Esophagus muscularis mucosa (tissue), 4 donors: Measurements from ENCODE around the gene DGLUCY. TPM values are rescaled to one million over a fixed set of nuclear protein-coding genes. Genes with fewer than 3 reads are reported as not detected.

ENCODE experiments used
- DNase-seq: peaks from one replicate; pipeline ENCODE4 v3.0.0-alpha.2; 2017; ENCODE audit errors: extremely low spot score
- H3K27ac ChIP-seq, 4 donors: fragments of 200-600 bp; sonication (generic); replicated peaks in 1 of 4; 1 replicate in 3 of 4; 2 replicates in 1 of 4; pipeline ENCODE4 v1.5.1; 2016 to 2019; ENCODE audit warnings: mild to moderate bottlenecking in 1 of 4
- H3K27me3 ChIP-seq, 4 donors: fragments of 200-600 bp; sonication (generic); one replicate each; pipeline versions ENCODE4 v1.5.1 to v1.6.0; 2016 to 2019
- H3K36me3 ChIP-seq, 4 donors: fragments of 200-600 bp; sonication (generic); one replicate each; pipeline ENCODE4 v1.5.1; 2016 to 2019
- H3K4me1 ChIP-seq, 4 donors: fragments of 200-600 bp; sonication (generic); one replicate each; pipeline ENCODE4 v1.5.1; 2016 to 2019
- H3K4me3 ChIP-seq, 4 donors: fragments of 200-600 bp; sonication (generic); 1 replicate in 2 of 4; 2 replicates in 2 of 4; pipeline ENCODE4 v1.5.1; 2016 to 2019; ENCODE audit warnings: mild to moderate bottlenecking in 4 of 4, moderate library complexity in 1 of 4
- H3K9me3 ChIP-seq, 4 donors: fragments of 200-600 bp; sonication (generic); 1 replicate in 3 of 4; 2 replicates in 1 of 4; pipeline ENCODE4 v1.5.1; 2016 to 2019
- EP300 ChIP-seq: sonication (generic); formaldehyde crosslinking; IDR thresholded peaks from one replicate; pipeline ENCODE4 v1.6.1; 2017; ENCODE audit warnings: antibody characterized with exemption
- POLR2A ChIP-seq: fragments of 450-650 bp; IDR thresholded peaks from one replicate; pipeline ENCODE4 v1.6.1; 2017; ENCODE audit warnings: antibody characterized with exemption, moderate library complexity, mild to moderate bottlenecking, low read depth
- POLR2AphosphoS5 ChIP-seq, 2 donors: sonication (generic); formaldehyde crosslinking; IDR thresholded peaks; one replicate each; pipeline ENCODE4 v1.6.1; 2017; ENCODE audit warnings: antibody characterized with exemption in 2 of 2
- WGBS: methylation state at CpG from one replicate; pipeline ENCODE4 v1.1.5; 2018; 5-methylcytosine and 5-hydroxymethylcytosine counted together
- intact Hi-C: fragments of 100-400 bp; cut with DNase I; formaldehyde crosslinking; loops from one replicate; pipeline ENCODE4 v1.15.1; 2023
- total RNA-seq, 4 donors: library from RNA; depleted of rRNA; stranded (reverse); fragments of >200 nt; gene quantifications; one replicate each; pipeline versions ENCODE4 v1.1.0 to v1.2.1, GENCODE V29; 2016
- TF ChIP-seq, protein P1 (sequence below), 3 experiments: fragments of 200-600 bp in 2 of 3; fragments of 450-650 bp in 1 of 3; sonication (generic) in 2 of 3; IDR thresholded peaks; one replicate each; pipeline ENCODE4 v1.5.1; 2017 to 2019; ENCODE audit warnings: antibody characterized with exemption in 3 of 3, mild to moderate bottlenecking in 2 of 3, moderate library complexity in 1 of 3

Gene DGLUCY
- total RNA-seq, 4 donors from 2014 or later = 47.2 to 88.2 (median 66.5) TPM

DNA sequence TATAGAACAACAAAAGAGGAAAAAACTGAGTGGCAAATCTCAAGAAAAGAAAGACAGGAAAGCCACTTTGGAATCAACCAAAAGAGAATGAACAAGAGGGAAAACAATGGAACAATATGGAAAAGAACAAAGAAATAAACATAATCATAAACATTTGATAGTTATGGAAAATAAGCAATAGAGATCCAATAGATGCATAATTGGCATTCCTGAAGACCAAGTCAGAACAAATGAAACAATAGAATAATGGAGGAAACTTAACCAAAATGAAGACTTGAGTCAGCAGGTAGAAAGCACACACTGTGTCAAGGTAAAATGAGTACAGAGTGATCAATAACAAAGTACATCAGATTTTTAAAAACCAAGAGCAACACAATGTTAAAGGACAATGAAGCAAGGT, 43.3 kb upstream of the DGLUCY start:
- H3K9me3 ChIP-seq = no peaks in the 10 kb centered on the region
- no peaks in the 10 kb centered on the region for H3K27me3 ChIP-seq
- peaks cover 1 to 9% (median 6%) of the 10 kb centered on the region in 4 donors for H3K4me1 ChIP-seq
- H3K27ac ChIP-seq = no peak overlapping the region
- no peak overlapping the region for H3K4me3 ChIP-seq
- no peak for DNase-seq
- intact Hi-C loops = no loop called here
- H3K36me3 ChIP-seq = no peaks in the 10 kb centered on the region
- no peak for TF ChIP-seq POLR2AphosphoS5 (IDR thresholded peaks at IDR 0.05)
- no peak for TF ChIP-seq EP300
- TF ChIP-seq, protein P1, sequence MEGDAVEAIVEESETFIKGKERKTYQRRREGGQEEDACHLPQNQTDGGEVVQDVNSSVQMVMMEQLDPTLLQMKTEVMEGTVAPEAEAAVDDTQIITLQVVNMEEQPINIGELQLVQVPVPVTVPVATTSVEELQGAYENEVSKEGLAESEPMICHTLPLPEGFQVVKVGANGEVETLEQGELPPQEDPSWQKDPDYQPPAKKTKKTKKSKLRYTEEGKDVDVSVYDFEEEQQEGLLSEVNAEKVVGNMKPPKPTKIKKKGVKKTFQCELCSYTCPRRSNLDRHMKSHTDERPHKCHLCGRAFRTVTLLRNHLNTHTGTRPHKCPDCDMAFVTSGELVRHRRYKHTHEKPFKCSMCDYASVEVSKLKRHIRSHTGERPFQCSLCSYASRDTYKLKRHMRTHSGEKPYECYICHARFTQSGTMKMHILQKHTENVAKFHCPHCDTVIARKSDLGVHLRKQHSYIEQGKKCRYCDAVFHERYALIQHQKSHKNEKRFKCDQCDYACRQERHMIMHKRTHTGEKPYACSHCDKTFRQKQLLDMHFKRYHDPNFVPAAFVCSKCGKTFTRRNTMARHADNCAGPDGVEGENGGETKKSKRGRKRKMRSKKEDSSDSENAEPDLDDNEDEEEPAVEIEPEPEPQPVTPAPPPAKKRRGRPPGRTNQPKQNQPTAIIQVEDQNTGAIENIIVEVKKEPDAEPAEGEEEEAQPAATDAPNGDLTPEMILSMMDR (IDR thresholded peaks at IDR 0.05) = no peak
- no peak for TF ChIP-seq POLR2A

DNA sequence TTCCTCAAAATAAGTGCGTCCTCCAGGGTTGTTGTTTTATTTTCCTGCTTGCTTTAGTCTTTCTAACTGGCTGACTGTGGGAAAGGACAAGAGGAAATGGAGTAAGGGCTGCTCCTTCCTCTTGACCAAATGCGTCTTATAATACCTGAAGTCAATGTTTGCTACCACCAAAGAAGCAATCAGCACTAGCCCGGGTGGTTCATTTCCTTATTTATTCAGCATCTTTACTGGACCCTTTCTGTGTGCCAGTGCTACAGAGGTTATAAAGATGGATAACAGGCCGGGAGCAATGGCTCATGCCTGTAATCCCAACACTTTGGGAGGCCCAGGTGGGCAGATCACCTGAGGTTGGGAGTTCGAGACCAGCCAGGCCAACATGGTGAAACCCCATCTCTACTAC, 38.3 kb upstream of the DGLUCY start:
- H3K27me3 ChIP-seq = no peaks in the 10 kb centered on the region
- intact Hi-C loops = no loop called here
- TF ChIP-seq, protein P1 (IDR thresholded peaks at IDR 0.05) = no peak
- TF ChIP-seq POLR2A (no peak), POLR2AphosphoS5 (IDR thresholded peaks at IDR 0.05) (no peak), EP300 (no peak)

DNA sequence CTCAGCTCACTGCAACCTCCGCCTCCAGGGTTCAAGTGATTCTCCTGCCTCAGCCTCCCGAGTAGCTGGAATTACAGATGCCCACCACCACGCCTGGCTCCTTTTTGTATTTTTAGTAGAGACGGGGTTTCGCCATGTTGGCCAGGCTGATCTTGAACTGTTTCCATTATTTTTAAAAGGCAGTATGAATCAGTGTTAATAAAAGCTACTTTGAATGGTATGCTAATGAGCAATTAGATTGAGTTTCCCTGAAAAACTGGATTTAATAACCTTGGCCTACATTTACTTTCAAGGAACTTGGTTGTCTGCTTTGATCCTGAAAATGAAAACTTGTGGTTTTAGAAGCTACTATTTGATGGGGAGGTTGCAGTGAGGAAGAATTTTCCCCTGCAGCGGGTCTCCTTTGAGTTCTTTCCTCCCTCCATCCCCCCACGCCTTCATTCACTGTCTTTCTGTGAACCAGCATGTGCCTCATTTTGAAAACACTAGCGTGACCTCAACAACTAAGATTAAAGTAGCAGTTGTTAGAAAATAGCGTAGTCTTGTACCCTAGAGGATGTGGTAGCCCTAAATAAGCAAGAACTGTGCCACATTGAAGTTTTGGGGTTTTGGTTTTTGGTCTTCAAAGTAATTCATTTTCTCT, 35.7 kb upstream of the DGLUCY start:
- H3K27me3 ChIP-seq = no peaks in the 10 kb centered on the region
- no peak overlapping the region for H3K27ac ChIP-seq
- intact Hi-C loops = no loop called here
- no peak for TF ChIP-seq EP300
- TF ChIP-seq, protein P1 (IDR thresholded peaks at IDR 0.05) = no peak
- no peak for TF ChIP-seq POLR2AphosphoS5 (IDR thresholded peaks at IDR 0.05)
- TF ChIP-seq POLR2A = no peak
- no peaks in the 10 kb centered on the region for H3K4me1 ChIP-seq
- WGBS = 92% methylated on average over 9 of the region's 9 CpGs
- no peak overlapping the region for H3K4me3 ChIP-seq
- DNase-seq = no peak
- no peaks in the 10 kb centered on the region for H3K9me3 ChIP-seq
- H3K36me3 ChIP-seq = no peaks in the 10 kb centered on the region

More for the DNA sequence above, 38.3 kb upstream of the DGLUCY start:
- no peak for DNase-seq
- Histone ChIP-seq H3K27ac (no peak overlapping the region), H3K4me3 (no peak overlapping the region), H3K4me1 (no peaks in the 10 kb centered on the region), H3K36me3 (no peaks in the 10 kb centered on the region), H3K9me3 (no peaks in the 10 kb centered on the region)
- 94% methylated on average over 5 of the region's 5 CpGs for WGBS

DNA sequence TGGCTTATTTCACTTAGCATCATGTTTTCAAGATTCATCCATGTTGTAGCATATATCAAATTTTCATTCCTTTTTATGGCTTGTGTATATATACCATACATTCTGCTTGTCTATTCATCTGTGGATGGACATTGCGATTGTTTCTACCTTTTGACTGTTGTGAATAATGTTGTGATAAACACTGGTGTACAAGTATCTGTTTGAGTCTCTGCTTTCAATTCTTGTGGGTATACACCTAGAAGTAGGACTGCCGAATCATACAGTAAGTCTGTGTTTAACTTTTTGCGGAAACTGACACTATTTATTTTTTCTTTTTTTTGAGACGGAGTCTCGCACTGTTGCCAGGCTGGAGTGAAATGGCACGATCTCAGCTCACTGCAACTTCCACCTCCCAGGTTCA, 33.8 kb upstream of the DGLUCY start:
- no peaks in the 10 kb centered on the region for H3K27me3 ChIP-seq
- H3K9me3 ChIP-seq = no peaks in the 10 kb centered on the region
- 90% methylated on average over 6 of the region's 6 CpGs for WGBS
- TF ChIP-seq, protein P1 (IDR thresholded peaks at IDR 0.05) = no peak
- no peak for TF ChIP-seq POLR2AphosphoS5 (IDR thresholded peaks at IDR 0.05)
- no peak for DNase-seq
- H3K27ac ChIP-seq = no peak overlapping the region
- H3K4me1 ChIP-seq = no peaks in the 10 kb centered on the region
- no peak overlapping the region for H3K4me3 ChIP-seq
- intact Hi-C loops = no loop called here
- no peaks in the 10 kb centered on the region for H3K36me3 ChIP-seq

DNA sequence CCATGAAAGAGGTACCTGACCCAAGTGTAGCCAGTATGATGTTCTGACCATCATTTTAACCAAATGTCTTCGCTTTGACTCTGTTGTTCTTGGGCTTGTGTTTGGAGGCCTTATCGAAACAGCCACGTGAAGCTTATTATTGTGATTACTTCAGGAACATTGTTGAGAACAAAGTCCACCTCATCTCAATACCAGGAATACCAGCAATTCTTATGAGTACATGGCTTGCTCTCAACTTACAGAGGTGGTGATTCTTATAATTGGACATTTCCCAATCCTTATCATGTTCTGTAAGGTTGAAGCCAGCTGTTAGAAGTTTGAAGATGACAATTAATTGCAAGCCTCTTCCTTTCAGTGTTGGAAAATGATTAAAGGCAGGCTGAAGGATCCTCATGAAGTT, 31.6 kb upstream of the DGLUCY start:
- DNase-seq = no peak
- H3K36me3 ChIP-seq = no peaks in the 10 kb centered on the region
- H3K27ac ChIP-seq = no peak overlapping the region
- H3K9me3 ChIP-seq = no peaks in the 10 kb centered on the region
- H3K27me3 ChIP-seq = no peaks in the 10 kb centered on the region
- peaks cover 0 to 6% (median 5%) of the 10 kb centered on the region in 4 donors for H3K4me1 ChIP-seq
- 87% methylated on average over 3 of the region's 3 CpGs for WGBS
- TF ChIP-seq POLR2AphosphoS5 (IDR thresholded peaks at IDR 0.05) = no peak
- TF ChIP-seq, protein P1 (IDR thresholded peaks at IDR 0.05) = no peak
- TF ChIP-seq EP300 = no peak
- TF ChIP-seq POLR2A = no peak
- intact Hi-C loops = no loop called here
- no peak overlapping the region for H3K4me3 ChIP-seq
